GM21423 (cell line): ENCODE data around the gene RASGRF1.

Source experiments
- ATAC-seq: cut with Tn5 transposase; IDR thresholded peaks from one replicate; pipeline ENCODE4 v1.9.1; 2021; ENCODE audit warnings: mild to moderate bottlenecking, moderate library complexity; ENCODE audit not compliant: unreplicated experiment

Gene RASGRF1

GRCh38 chr15:78974272-78974918, 116.2 kb downstream of the RASGRF1 start:
- no peak for ATAC-seq

GRCh38 chr15:78969687-78970349, 120.8 kb downstream of the RASGRF1 start:
- no peak for ATAC-seq

DNA sequence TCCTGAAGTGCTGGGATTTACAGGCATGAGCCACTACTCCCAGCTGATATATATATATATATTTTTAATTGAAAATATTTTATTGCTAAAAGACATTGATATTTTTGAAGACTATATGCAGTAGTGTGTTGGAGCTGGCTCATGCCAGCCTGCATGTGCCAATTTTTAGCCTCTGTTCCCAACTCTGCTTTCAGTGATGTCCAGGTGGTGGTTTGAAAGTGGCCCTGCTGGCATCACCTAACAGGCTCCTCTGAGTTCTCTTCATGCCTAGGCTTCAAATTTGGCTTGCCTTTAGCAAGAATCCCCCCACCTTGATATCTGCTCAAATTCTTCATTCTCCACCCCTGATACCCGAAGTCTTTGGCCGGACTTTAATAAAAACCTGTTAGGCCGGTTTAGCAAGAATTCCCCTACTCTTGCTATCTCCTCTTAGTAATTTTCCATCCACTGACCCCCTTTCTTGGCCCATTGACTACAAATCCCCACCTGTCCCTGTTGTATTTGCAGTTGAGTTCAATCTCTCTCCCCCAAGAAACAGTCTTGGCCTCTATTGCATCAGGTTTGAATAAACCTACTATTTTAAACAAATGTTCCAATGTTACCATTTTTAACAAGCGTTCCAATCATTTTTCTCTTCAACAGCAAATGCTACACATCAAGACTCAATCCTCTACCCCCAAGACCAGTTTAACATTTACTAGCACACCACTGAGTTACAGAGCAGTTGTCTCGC, 121.9 kb downstream of the RASGRF1 start:
- ATAC-seq, result no peak

GRCh38 chr15:78968114-78968513, 122.5 kb downstream of the RASGRF1 start:
- ATAC-seq, result no peak

DNA sequence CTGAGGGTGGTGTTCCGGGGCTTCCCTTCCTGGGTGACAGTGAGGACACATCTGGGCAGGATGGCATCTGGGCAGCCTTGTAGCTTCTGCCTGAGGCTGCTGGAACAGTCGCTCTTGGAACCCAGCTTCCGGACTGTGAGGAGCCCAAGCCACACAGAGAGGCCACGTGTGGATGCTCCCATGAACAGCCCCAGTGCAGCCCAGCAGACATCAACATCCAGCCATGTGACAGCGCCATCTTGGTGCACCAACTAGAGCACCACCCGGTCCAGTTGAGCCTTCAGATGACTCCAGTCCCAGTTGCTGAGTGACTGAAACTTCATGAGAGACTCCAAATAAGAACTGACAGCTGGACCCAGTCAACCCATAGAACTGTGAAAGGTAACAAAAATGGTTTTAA, 130.3 kb downstream of the RASGRF1 start:
- no peak for ATAC-seq

- ATAC-seq, result no peak
These were observed 131.2 kb downstream of the RASGRF1 start for GRCh38 chr15:78959360-78959759.

DNA sequence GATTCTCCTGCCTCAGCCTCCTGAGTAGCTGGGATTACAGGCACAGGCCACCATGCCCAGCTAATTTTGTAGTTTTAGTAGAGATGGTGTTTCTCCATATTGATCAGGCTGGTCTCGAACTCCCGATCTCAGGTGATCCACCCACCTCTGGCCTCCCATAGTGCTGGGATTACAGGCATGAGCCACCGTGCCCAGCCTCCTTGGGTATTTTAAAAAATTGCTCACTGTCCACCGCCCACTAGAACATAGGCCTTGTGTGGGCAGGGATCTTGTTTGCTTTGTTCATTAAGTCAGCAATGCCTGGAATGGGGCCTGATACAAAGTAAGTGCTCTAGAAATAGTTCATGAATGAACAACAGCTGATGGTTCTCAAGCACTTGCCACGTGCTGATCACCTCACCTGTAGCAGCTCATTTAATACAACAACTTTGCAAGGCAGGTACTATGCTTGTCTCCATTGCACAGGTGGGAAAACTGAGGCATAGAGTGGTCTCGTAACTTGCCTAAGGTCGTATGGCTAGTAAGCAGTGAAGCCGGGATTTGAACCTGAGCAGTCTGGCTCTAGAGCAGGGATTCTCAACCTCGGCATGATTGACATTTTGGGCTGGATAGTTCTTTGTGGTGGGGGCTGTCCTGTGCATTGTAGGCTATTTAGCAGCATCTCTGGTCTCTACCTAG, 133.0 kb downstream of the RASGRF1 start:
- ATAC-seq, result no peak

DNA sequence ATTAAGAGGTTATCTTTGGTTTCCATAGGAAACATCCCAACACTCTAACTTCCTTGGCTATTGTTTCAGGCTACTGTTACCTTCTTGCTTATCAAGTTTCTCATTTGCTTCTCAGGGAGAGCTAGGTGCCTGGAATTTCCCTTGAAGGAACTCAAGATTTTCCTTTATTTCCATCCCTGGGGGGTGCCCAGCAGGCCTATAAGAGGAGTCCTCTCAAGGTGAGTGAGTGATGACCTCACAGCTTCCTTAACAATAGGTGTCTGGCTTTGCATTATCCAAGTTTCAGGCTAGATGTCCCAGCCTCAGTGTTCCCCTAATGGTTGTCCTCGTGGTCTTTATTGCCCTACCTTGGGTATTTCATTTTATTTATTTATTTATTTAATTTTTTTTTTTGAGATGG, 133.6 kb downstream of the RASGRF1 start:
- no peak for ATAC-seq

- ATAC-seq, result no peak
These were observed 135.2 kb downstream of the RASGRF1 start for GRCh38 chr15:78955355-78955754.

- ATAC-seq, result no peak
These were observed 138.7 kb downstream of the RASGRF1 start for GRCh38 chr15:78951841-78952238.

DNA sequence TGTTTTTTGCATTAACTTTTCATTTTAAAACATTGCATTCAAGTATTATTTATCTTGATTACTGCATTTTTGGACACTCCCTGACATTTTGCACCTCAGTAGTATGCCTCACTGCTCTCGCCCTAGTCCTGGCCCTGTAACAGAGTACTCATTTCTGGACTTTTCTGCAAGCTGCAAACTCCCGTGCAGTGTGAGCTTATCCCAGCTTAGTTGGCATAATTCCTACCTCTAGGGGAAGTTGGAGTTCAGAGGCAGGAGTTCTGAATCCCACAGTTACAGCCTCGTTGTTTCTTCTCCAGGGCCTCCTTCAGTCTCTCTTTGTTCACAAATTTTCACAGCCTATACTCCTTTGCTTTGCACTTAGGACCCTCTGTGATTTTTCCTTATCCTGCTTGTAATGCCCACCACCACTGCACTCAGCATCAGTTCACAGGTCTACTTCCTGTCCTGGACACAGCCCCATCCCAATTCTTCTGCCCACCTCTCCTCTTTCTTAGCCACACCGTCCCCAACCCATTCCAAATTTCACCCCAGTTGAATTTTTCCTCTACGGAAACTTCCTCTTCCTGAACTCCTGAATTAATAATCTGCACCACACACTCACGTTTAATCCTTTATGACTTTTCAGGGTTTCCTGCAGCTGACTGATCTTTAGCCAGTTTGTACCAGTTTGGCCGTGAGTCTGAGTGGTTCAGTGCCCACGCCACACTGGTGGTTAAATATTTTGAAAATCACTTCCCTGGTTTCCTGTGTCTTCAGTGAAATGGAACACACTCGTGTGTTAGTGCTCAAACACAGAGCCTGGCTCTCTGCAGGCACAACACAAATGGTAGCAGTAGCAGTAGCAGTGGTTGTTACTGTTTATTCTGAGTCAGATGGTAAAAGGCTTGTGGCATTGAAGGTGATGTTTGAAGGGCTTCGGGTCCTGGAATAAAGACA, 139.4 kb downstream of the RASGRF1 start:
- no peak for ATAC-seq

DNA sequence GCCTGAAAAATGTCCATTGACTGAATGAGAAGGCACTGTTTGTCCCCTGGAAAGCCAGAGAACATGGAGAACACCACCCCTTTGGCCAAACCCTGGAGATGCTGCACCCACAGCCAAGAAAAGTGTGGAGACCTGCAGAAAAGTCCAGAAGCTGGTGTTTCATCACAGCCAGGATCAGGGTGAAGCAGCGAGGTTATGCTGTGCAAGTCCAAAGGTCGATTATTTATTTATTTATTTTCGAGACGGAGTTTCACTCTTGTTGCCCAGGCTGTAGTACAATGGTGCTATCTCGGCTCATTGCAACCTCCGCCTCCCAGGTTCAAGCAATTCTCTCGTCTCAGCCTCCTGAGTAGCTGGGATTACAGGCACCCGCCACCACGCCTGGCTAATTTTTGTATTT, 140.2 kb downstream of the RASGRF1 start:
- ATAC-seq, result no peak

DNA sequence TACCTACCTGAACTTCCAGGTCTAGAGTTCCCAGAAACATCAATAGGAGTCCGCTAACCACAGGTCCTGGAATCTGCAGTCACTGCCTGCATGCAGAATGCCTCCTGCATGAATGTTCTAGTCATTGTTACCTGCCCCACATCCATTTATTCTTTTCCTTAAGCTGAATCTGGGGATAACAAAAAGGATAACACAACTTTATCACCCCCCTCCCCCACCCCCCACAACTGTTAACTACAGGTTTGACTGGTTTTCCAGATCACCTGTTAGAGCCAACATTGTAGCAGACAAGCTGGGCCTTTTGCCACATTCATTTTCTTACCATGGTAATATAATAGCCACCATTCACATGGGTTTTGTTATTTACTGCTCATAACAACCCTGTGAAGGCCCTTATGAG, 141.1 kb downstream of the RASGRF1 start:
- no peak for ATAC-seq

DNA sequence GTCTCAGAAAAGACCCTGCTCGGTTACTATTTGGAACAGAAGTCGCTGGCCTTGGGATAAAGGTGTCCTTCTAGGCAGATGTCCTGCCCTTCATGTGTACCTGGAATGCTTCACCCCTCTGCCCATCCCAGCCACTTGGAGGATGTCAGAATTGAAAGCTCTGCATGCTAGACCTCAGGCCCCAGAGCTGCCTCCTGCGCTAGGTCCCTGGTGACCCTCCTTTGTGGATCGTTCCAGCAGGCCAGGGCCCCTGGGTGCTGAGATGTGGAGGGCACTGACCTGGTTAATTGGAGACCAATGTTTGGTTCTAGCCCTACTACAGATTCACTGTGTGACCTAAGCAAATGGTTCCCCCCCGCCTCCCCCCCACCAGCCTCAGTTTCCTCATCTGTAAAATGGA, 143.1 kb downstream of the RASGRF1 start:
- no peak for ATAC-seq

- ATAC-seq, result no peak
These were observed 144.1 kb downstream of the RASGRF1 start for GRCh38 chr15:78946493-78946892.

GRCh38 chr15:78944669-78945407, 145.7 kb downstream of the RASGRF1 start, which contains the start of gene CTSH:
Gene CTSH, minus strand, starts transcription at chr15:78945046. Its CDS starts 65 bp downstream, at chr15:78944981.
- peak; percentile 72 for ATAC-seq

DNA sequence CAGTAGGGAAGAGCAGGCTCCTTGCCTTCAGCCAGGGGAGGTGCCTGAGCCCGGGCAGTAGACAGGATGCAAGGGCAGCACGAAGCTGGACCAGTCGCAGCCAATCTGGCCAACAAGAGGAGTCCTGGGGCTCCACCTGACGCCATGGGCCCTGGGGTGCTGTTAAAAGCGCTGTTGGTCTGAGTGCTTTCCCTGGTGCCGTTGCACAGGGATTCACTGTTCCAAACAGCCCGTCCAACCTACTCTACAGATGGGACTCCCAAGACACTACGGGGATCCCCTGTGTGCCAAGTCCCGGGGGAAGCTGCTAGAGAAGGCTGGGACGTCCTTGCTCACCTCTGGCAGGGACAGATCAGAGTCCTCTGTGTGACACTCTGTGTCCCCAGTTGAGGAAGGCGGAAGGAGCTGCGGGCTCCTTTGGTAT, 146.4 kb downstream of the RASGRF1 start:
- peak; percentile 21 for ATAC-seq

- no peak for ATAC-seq
These were observed 146.9 kb downstream of the RASGRF1 start for GRCh38 chr15:78943692-78944091.

GRCh38 chr15:78942741-78943140, 147.8 kb downstream of the RASGRF1 start:
- no peak for ATAC-seq
